Measurements from ENCODE around the gene NOP9.

Gene NOP9

GRCh38 chr14:24273422-24273998 lies 26.1 kb upstream of the NOP9 start:
- Histone ChIP-seq H2AFZ (ENCODE audit: low read depth, low read length, severe bottlenecking) (no peak overlapping the region), H3K36me3 (ENCODE audit: low read length) (no peaks in the 10 kb centered on the region), H3F3A (ENCODE audit: insufficient read depth) (peaks cover 11% of the 10 kb centered on the region), H3K79me2 (ENCODE audit: insufficient read depth, low read length) (0 out of 2 replicates have a peak, but pooled peaks cover 2% of the 10 kb centered on the region), H3K4me2 (ENCODE audit: low read depth, low read length, poor library complexity, severe bottlenecking) (no peak overlapping the region), H3K27ac (ENCODE audit: low read depth, low read length) (0 out of 2 replicates have a peak overlapping the region, but pooled peaks have one; percentile 5), H3K9me3 (ENCODE audit: insufficient read depth, low read length) (no peaks in the 10 kb centered on the region), H3K9ac (ENCODE audit: low read length) (0 out of 2 replicates have a peak overlapping the region, but pooled peaks have one; percentile 6), H3K27me3 (ENCODE audit: low read length) (no peaks in the 10 kb centered on the region), H3K9me2 (replicated peaks; ENCODE audit: insufficient read depth, low read length) (no peaks in the 10 kb centered on the region), H4K20me1 (ENCODE audit: low read depth, low read length) (no peaks in the 10 kb centered on the region), H3K4me3 (ENCODE audit: insufficient read depth, low read length, poor library complexity, severe bottlenecking) (no peak overlapping the region)
- TF ChIP-seq CTCF (IDR thresholded peaks at IDR 0.05; ENCODE audit: insufficient read depth, low read length, poor library complexity, severe bottlenecking) (no peak), EZH2phosphoT487 (conservative IDR thresholded peaks at IDR 0.05; ENCODE audit: low read length) (no peak)

DNA sequence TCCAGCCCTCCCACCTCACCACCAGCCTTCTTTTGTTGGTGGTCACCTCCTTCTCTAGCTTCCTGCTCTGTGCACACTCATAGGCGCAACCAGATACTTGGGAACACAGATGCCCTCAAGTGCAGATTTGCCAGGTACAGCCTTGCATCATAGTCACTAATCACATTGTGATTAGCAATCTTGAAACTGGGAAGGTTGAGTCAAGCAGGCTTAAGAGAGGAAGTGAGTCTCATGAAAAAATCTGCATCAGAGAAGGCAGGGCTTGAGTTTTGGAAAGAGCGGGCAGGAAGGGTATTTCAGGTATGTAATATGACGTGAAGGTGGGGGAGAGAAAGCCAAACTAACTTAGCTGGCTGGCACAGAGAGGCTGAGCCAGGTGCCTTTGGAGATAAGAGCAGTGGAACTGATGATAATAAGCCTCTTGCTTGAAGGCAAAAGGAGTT lies 25.5 kb upstream of the NOP9 start:
- Histone ChIP-seq H3F3A (ENCODE audit: insufficient read depth) (peaks cover 11% of the 10 kb centered on the region), H3K4me3 (ENCODE audit: insufficient read depth, low read length, poor library complexity, severe bottlenecking) (no peak overlapping the region), H3K9me2 (replicated peaks; ENCODE audit: insufficient read depth, low read length) (no peaks in the 10 kb centered on the region), H3K9me3 (ENCODE audit: insufficient read depth, low read length) (no peaks in the 10 kb centered on the region), H4K20me1 (ENCODE audit: low read depth, low read length) (no peaks in the 10 kb centered on the region), H3K4me2 (ENCODE audit: low read depth, low read length, poor library complexity, severe bottlenecking) (no peak overlapping the region), H3K9ac (ENCODE audit: low read length) (0 out of 2 replicates have a peak overlapping the region, but pooled peaks have one; percentile 6), H3K36me3 (ENCODE audit: low read length) (no peaks in the 10 kb centered on the region), H2AFZ (ENCODE audit: low read depth, low read length, severe bottlenecking) (no peak overlapping the region), H3K27me3 (ENCODE audit: low read length) (no peaks in the 10 kb centered on the region), H3K27ac (ENCODE audit: low read depth, low read length) (0 out of 2 replicates have a peak overlapping the region, but pooled peaks have one; percentile 5), H3K79me2 (ENCODE audit: insufficient read depth, low read length) (0 out of 2 replicates have a peak, but pooled peaks cover 2% of the 10 kb centered on the region)
- TF ChIP-seq CTCF (IDR thresholded peaks at IDR 0.05; ENCODE audit: insufficient read depth, low read length, poor library complexity, severe bottlenecking) (no peak), EZH2phosphoT487 (conservative IDR thresholded peaks at IDR 0.05; ENCODE audit: low read length) (no peak)

DNA sequence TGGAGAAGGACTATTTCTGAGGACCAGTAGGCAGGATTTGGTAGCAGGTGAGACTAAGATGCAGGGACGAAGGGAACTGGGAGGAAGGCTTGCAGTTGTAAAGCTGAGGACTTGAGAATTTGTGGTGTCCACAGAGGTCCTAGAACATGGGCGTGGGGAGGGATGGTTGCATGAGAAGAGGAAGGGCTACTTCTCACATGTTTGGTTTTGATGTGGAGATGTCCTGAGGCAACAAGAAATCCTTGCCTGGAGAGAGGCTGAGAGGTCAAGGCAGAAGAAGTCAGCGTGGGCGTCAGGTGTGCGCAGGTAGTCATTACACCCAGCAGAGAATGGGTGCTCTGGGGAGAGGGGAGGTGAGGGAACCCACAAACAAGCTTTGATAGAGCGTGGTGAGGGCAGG lies 22.6 kb upstream of the NOP9 start:
- no peak overlapping the region for H2AFZ ChIP-seq (ENCODE audit: low read depth, low read length, severe bottlenecking)
- H3K27ac ChIP-seq (ENCODE audit: low read depth, low read length), result no peak overlapping the region
- H3K4me2 ChIP-seq (ENCODE audit: low read depth, low read length, poor library complexity, severe bottlenecking), result no peak overlapping the region
- no peaks in the 10 kb centered on the region for H4K20me1 ChIP-seq (ENCODE audit: low read depth, low read length)
- no peak overlapping the region for H3K9ac ChIP-seq (ENCODE audit: low read length)
- H3K9me3 ChIP-seq (ENCODE audit: insufficient read depth, low read length), result no peaks in the 10 kb centered on the region
- no peaks in the 10 kb centered on the region for H3K36me3 ChIP-seq (ENCODE audit: low read length)
- no peaks in the 10 kb centered on the region for H3K9me2 ChIP-seq (replicated peaks; ENCODE audit: insufficient read depth, low read length)
- H3F3A ChIP-seq (ENCODE audit: insufficient read depth), result peaks cover 8% of the 10 kb centered on the region
- H3K4me3 ChIP-seq (ENCODE audit: insufficient read depth, low read length, poor library complexity, severe bottlenecking), result no peak overlapping the region
- TF ChIP-seq CTCF (IDR thresholded peaks at IDR 0.05; ENCODE audit: insufficient read depth, low read length, poor library complexity, severe bottlenecking), result no peak
- no peaks in the 10 kb centered on the region for H3K27me3 ChIP-seq (ENCODE audit: low read length)
- 0 out of 2 replicates have a peak, but pooled peaks cover 2% of the 10 kb centered on the region for H3K79me2 ChIP-seq (ENCODE audit: insufficient read depth, low read length)

Data from SU-DHL-6 (cell line).